CD4-positive, alpha-beta T cell treated with Interleukin-6 for 4 hours (primary cell): ENCODE results near the gene RFFL.

Experiments
- DNase-seq: peaks from one replicate; pipeline ENCODE4 v3.0.0-alpha.2; 2020; ENCODE audit warnings: mixed read lengths

RFFL gene

DNA sequence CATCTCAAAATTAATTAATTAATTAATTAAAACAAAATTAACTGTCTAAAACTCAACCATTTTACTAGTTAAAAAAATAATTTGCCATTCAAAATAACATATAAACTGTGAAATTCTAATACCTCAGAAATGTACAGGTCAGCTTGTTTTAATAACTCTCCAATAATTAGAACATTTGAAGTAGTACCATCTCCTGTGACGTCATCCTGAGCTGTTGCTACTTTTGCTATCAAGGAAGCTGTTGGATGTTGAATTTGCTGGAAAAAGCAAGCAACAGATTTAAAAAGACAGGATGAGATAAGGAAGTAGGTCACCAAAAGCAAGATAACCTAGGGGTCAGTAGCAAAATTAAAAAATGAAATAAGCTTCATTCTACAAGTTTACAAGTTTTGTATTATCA lies 105.1 kb downstream of the RFFL start:
- no peak for DNase-seq
